ENCODE data around the gene COPS6.

DNA sequence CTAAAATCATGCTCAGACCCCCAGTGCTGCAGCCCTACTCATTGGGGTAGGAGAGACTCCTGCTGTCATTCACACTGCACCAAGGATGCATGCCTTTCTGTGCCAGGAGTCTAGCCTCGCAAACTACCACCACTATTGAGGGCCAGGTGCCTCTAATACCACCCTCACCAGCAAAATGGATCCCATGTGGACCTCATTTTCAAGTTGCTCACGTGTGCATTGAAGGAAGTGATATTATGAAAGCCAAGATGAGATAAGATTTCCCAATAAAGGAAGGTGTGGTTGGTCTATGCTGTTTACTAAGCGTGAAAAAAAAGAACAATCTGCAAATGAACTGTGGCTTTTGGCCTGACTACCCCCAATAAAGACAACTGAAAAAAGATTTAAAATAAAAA lies 52.8 kb downstream of the COPS6 start:
- TF ChIP-seq EP300 (IDR thresholded peaks at IDR 0.05) (no peak), POLR2AphosphoS5 (IDR thresholded peaks at IDR 0.05) (no peak), POLR2A (IDR thresholded peaks at IDR 0.05) (no peak)
- TF ChIP-seq, protein P1, sequence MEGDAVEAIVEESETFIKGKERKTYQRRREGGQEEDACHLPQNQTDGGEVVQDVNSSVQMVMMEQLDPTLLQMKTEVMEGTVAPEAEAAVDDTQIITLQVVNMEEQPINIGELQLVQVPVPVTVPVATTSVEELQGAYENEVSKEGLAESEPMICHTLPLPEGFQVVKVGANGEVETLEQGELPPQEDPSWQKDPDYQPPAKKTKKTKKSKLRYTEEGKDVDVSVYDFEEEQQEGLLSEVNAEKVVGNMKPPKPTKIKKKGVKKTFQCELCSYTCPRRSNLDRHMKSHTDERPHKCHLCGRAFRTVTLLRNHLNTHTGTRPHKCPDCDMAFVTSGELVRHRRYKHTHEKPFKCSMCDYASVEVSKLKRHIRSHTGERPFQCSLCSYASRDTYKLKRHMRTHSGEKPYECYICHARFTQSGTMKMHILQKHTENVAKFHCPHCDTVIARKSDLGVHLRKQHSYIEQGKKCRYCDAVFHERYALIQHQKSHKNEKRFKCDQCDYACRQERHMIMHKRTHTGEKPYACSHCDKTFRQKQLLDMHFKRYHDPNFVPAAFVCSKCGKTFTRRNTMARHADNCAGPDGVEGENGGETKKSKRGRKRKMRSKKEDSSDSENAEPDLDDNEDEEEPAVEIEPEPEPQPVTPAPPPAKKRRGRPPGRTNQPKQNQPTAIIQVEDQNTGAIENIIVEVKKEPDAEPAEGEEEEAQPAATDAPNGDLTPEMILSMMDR (IDR thresholded peaks at IDR 0.05), result no peak
